Ecto neural progenitor cell (in vitro differentiated cells): ENCODE results near the gene IL15RA.

Experiments used
- DNase-seq: peaks from one replicate; pipeline ENCODE4 v3.0.0-alpha.2; 2018; ENCODE audit warnings: low spot score

The IL15RA gene

GRCh38 chr10:5977471-5978229 lies at the start of gene IL15RA:
Gene IL15RA, minus strand, starts transcription at chr10:5977543. Its CDS starts 51 bp downstream, at chr10:5977492.
- DNase-seq, result peak; percentile 71

- DNase-seq, result peak; percentile 23
Measured at GRCh38 chr10:6025683-6026255, 48.4 kb upstream of the IL15RA start.

GRCh38 chr10:6024334-6024682 lies 47.0 kb upstream of the IL15RA start:
- DNase-seq, result peak; percentile 13

GRCh38 chr10:6023661-6024333 lies 46.5 kb upstream of the IL15RA start:
- peak; percentile 16 for DNase-seq

- no peak for DNase-seq
Measured at GRCh38 chr10:6022660-6023059, 45.3 kb upstream of the IL15RA start.

- peak; percentile 23 for DNase-seq
Measured at GRCh38 chr10:6020826-6021225, 43.5 kb upstream of the IL15RA start.

GRCh38 chr10:6019796-6020195 lies 42.5 kb upstream of the IL15RA start:
- DNase-seq, result no peak

- no peak for DNase-seq
Measured at GRCh38 chr10:6019010-6019782, 41.9 kb upstream of the IL15RA start.

- DNase-seq, result no peak
Measured at GRCh38 chr10:6018422-6018821, 41.1 kb upstream of the IL15RA start.

- no peak for DNase-seq
Measured at GRCh38 chr10:6017781-6018354, 40.5 kb upstream of the IL15RA start.

GRCh38 chr10:6014241-6014761 lies 37.0 kb upstream of the IL15RA start:
- DNase-seq, result no peak

GRCh38 chr10:6013413-6014192 lies 36.3 kb upstream of the IL15RA start:
- no peak for DNase-seq

GRCh38 chr10:6012121-6012905 lies 35.0 kb upstream of the IL15RA start:
- no peak for DNase-seq

- DNase-seq, result no peak
Measured at GRCh38 chr10:6011558-6011957, 34.2 kb upstream of the IL15RA start.

GRCh38 chr10:6010569-6010968 lies 33.2 kb upstream of the IL15RA start:
- no peak for DNase-seq

GRCh38 chr10:6009961-6010360 lies 32.6 kb upstream of the IL15RA start:
- DNase-seq, result no peak

GRCh38 chr10:6009150-6009549 lies 31.8 kb upstream of the IL15RA start:
- DNase-seq, result no peak

GRCh38 chr10:6008497-6009142 lies 31.3 kb upstream of the IL15RA start:
- no peak for DNase-seq

- DNase-seq, result no peak
Measured at GRCh38 chr10:6006991-6007390, 29.6 kb upstream of the IL15RA start.

- no peak for DNase-seq
Measured at GRCh38 chr10:6006546-6006945, 29.2 kb upstream of the IL15RA start.
